ENCODE data around the gene TSPAN2.

Gene TSPAN2

GRCh38 chr1:115135681-115136080 lies 46.4 kb upstream of the TSPAN2 start:
- H3K27ac ChIP-seq (ENCODE audit: low read length): no peak overlapping the region
- no peaks in the 10 kb centered on the region for H3K27me3 ChIP-seq (replicated peaks; ENCODE audit: insufficient read depth, low read length)
- no peaks in the 10 kb centered on the region for H3K36me3 ChIP-seq (replicated peaks; ENCODE audit: insufficient read depth, low read length)
- TF ChIP-seq EZH2 (optimal IDR thresholded peaks at IDR 0.05; ENCODE audit: low read depth, low read length): no peak
- no peak for TF ChIP-seq CTCF (IDR thresholded peaks at IDR 0.05; ENCODE audit: low read length)
- TF ChIP-seq EZH2phosphoT487 (IDR thresholded peaks at IDR 0.05; ENCODE audit: low read length): no peak
- H4K20me1 ChIP-seq (ENCODE audit: insufficient read depth, low read length): no peaks in the 10 kb centered on the region
- H3K4me2 ChIP-seq (ENCODE audit: low read depth, low read length): no peak overlapping the region
- H3K9me3 ChIP-seq (replicated peaks; ENCODE audit: insufficient read depth, low read length): no peaks in the 10 kb centered on the region
- H3F3A ChIP-seq (ENCODE audit: insufficient read depth, low read length): no peaks in the 10 kb centered on the region
- H3K4me1 ChIP-seq (ENCODE audit: low read length): no peaks in the 10 kb centered on the region
- H3K4me3 ChIP-seq (ENCODE audit: low read length): no peak overlapping the region
- no peak overlapping the region for H3K9ac ChIP-seq (ENCODE audit: low read length)
- no peak for DNase-seq
- no peaks in the 10 kb centered on the region for H3K9me2 ChIP-seq (replicated peaks; ENCODE audit: insufficient read depth, low read length)
- no peak overlapping the region for H2AFZ ChIP-seq (ENCODE audit: low read length)
- H3K79me2 ChIP-seq (ENCODE audit: low read length): no peaks in the 10 kb centered on the region

DNA sequence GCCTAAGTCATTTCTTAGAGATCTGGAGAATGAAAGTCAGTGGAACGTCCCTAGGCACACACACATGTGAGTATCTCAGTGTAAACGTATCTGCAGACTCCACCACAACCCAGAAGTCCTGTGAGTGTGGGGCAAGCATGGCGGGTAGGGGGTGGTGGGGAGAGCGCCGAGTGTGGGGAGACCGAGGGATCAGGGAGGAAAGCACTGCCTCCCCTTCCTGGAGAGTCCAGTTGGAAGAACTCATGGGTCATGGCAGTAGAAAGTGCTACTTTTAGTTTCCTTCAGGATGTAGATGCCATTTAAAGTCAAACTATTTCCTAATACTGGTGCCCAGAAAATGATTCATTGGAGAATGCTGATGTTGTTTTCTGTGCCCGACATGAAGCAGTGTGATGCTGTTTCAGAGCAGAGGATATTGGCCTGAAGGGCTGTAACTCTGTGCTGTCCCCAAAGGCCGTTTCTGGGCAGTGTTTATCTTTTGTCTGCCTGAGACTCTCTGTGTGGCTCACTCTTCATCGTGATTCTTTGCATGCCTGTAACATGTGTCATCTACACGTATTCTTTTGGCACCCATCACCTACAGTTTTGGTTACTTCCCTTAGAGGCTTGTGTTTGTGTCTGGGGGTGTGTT lies 45.7 kb upstream of the TSPAN2 start:
- H2AFZ ChIP-seq (ENCODE audit: low read length): no peak overlapping the region
- no peak for DNase-seq
- H3K4me2 ChIP-seq (ENCODE audit: low read depth, low read length): no peak overlapping the region
- no peaks in the 10 kb centered on the region for H3F3A ChIP-seq (ENCODE audit: insufficient read depth, low read length)
- H3K9ac ChIP-seq (ENCODE audit: low read length): no peak overlapping the region
- H3K4me3 ChIP-seq (ENCODE audit: low read length): no peak overlapping the region
- no peaks in the 10 kb centered on the region for H3K4me1 ChIP-seq (ENCODE audit: low read length)
- no peaks in the 10 kb centered on the region for H4K20me1 ChIP-seq (ENCODE audit: insufficient read depth, low read length)
- no peaks in the 10 kb centered on the region for H3K9me2 ChIP-seq (replicated peaks; ENCODE audit: insufficient read depth, low read length)
- no peak overlapping the region for H3K27ac ChIP-seq (ENCODE audit: low read length)
- H3K36me3 ChIP-seq (replicated peaks; ENCODE audit: insufficient read depth, low read length): no peaks in the 10 kb centered on the region
- H3K79me2 ChIP-seq (ENCODE audit: low read length): no peaks in the 10 kb centered on the region
- no peak for TF ChIP-seq CTCF (IDR thresholded peaks at IDR 0.05; ENCODE audit: low read length)
- no peak for TF ChIP-seq EZH2 (optimal IDR thresholded peaks at IDR 0.05; ENCODE audit: low read depth, low read length)
- no peak for TF ChIP-seq EZH2phosphoT487 (IDR thresholded peaks at IDR 0.05; ENCODE audit: low read length)
- no peaks in the 10 kb centered on the region for H3K9me3 ChIP-seq (replicated peaks; ENCODE audit: insufficient read depth, low read length)
- H3K27me3 ChIP-seq (replicated peaks; ENCODE audit: insufficient read depth, low read length): no peaks in the 10 kb centered on the region

DNA sequence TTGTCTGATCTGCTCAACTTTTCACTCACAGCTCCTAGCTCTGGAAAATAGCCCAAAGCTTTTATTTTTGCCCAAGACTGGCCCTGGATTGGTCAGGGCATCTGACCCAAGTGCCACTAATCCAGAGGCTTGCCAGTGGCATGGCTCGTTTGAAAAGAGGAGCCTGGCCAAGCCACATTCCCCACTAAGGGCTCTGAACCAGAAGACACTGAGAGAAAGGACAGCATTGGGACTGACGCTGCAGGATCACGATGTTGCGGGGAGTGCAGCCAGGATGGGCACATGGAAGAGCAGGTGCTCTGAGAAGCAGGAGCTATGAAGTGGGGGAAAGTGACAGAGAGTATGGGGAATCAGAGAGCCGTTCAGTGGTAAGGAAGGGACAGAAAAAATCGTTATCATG lies 44.9 kb upstream of the TSPAN2 start:
- Histone ChIP-seq H4K20me1 (ENCODE audit: insufficient read depth, low read length) (no peaks in the 10 kb centered on the region), H3K9ac (ENCODE audit: low read length) (no peak overlapping the region), H3F3A (ENCODE audit: insufficient read depth, low read length) (no peaks in the 10 kb centered on the region), H2AFZ (ENCODE audit: low read length) (no peak overlapping the region), H3K36me3 (replicated peaks; ENCODE audit: insufficient read depth, low read length) (no peaks in the 10 kb centered on the region), H3K4me2 (ENCODE audit: low read depth, low read length) (no peak overlapping the region), H3K9me2 (replicated peaks; ENCODE audit: insufficient read depth, low read length) (no peaks in the 10 kb centered on the region), H3K79me2 (ENCODE audit: low read length) (no peaks in the 10 kb centered on the region), H3K27ac (ENCODE audit: low read length) (no peak overlapping the region), H3K4me1 (ENCODE audit: low read length) (no peaks in the 10 kb centered on the region), H3K9me3 (replicated peaks; ENCODE audit: insufficient read depth, low read length) (no peaks in the 10 kb centered on the region), H3K4me3 (ENCODE audit: low read length) (no peak overlapping the region), H3K27me3 (replicated peaks; ENCODE audit: insufficient read depth, low read length) (no peaks in the 10 kb centered on the region)
- no peak for DNase-seq
- no peak for TF ChIP-seq EZH2 (optimal IDR thresholded peaks at IDR 0.05; ENCODE audit: low read depth, low read length)
- no peak for TF ChIP-seq CTCF (IDR thresholded peaks at IDR 0.05; ENCODE audit: low read length)
- TF ChIP-seq EZH2phosphoT487 (IDR thresholded peaks at IDR 0.05; ENCODE audit: low read length): no peak
